EH (cell line): ENCODE data around the gene NEK10.
A peak's percentile ranks its signal among the peaks of the same experiment; 100 is the strongest.

Source experiments
- DNase-seq: peaks from one replicate; pipeline ENCODE4 v3.0.0-alpha.2; 2015; ENCODE audit warnings: low read depth

NEK10 gene

DNA sequence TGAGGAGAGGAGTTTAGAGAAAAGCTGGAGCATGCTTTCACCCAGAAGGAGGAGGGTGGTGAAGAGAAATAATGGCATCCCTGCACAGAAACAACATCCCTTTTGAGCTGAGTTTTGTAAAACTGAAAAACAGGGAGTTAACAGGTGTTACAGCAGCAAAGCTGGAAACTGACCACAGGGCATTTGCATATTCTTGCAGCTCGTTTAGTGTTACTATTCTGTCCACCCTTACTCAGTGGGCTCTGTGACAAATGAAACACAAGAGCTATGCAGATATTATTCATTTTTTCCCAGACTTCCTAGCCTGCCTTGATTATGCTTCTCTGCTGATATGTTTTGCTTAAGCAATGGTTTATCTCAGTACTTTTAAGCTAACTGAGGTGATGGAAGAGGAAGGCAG is 272.0 kb downstream of the NEK10 start:
- no peak for DNase-seq

DNA sequence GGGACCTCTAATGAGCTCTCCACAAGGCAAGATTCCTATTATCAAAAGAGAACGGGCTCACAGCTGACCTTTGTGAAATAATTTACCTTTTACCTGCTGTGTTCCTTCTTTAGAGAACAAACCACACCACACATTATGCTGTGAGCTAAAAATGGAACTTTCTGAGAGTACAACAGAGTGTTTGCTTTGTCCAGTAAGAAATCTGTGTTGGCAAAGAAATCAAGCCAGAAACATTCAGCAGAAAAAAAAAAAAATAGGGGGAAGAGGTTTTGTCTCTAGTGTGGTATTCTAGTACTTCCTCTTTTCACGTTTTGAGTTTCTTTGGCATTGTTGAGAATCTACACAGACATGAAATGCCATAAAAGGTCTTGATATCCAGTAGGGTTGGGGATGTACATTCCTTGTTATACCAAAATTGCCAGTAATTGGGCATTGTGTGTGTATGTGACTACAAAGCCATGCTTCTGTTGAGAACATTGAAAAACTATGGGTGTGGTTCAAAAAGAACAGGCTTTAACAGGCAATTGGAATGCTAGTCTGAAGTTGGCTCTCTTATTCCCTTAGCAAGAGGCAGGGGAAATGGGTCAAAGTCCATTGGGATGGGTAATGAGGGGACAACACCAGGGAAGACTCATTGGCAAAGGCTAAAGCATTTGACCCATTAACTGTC is 273.5 kb downstream of the NEK10 start:
- peak; percentile 13 for DNase-seq

- peak; percentile 4 for DNase-seq
Measured at GRCh38 chr3:27094721-27095120, 274.5 kb downstream of the NEK10 start.

DNA sequence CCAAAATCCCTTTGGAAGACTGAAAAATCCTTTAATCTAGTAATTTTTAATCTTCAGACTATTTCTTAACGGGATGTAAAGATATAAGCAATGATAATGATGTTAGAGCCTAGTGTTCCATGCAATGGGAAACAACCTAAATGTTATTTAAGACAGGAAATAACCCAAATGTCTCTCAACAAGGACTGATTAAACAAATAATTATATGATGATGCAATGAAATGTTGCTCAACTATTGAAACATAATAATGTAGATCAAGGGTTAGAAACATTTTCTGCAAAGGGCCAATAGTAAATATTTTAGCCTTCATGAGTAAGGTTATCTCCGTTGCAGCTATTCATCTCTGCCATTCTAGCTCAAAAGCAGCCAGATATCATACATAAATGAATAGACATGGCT is 275.4 kb downstream of the NEK10 start:
- peak; percentile 25 for DNase-seq

GRCh38 chr3:27090275-27091041 is 278.7 kb downstream of the NEK10 start:
- peak; percentile 14 for DNase-seq

DNA sequence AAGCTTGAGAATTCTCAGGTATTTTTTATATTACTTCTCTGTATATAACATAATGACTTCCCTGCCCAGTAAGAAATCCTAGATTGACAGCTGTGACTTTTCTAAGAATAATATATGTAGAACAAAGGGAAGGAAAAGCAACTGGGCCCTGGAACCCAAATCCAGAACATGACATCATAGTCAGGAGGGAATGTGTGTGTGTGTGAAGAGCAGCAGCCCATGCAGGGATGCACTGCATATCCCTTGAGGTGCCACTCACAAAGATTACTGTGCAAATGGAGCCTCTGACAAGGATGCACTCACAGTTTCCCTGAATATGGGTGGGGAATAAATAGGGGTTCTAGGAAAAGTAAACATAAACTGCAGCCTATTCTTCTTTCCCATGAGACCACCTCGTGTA is 279.5 kb downstream of the NEK10 start:
- DNase-seq: no peak

GRCh38 chr3:27089068-27089467 is 280.1 kb downstream of the NEK10 start:
- no peak for DNase-seq

GRCh38 chr3:27085829-27086730 is 283.1 kb downstream of the NEK10 start:
- DNase-seq: peak; percentile 2

DNA sequence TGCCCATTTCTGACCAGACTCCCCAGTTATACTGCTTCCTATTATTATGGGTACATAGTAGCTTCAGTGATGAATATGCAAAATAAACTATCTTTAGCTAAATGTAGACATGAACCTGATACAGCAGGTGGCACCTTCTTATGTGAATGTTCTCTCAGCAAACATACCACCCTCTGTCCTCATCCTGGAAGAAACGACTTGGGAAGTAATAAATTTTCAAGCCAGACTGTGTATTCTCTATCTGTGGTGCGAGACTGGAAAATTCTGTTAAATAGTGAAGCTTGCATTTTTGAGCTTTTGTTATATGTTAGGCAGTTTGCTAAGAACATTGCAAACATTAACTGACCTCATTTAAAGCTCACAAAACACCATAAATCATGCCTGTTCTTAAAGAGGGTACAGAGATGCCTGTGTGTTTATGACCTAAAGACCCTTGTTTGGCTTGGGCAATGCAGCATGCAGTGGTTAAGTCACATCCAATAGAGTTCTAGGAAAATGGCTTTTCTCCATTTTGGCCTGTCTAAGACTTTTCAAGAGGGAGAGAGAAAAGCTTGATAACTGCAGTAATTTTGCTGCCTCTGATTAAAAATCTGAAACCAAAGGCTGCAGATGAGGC is 287.1 kb downstream of the NEK10 start:
- no peak for DNase-seq

GRCh38 chr3:27081566-27081965 is 287.6 kb downstream of the NEK10 start:
- no peak for DNase-seq

DNA sequence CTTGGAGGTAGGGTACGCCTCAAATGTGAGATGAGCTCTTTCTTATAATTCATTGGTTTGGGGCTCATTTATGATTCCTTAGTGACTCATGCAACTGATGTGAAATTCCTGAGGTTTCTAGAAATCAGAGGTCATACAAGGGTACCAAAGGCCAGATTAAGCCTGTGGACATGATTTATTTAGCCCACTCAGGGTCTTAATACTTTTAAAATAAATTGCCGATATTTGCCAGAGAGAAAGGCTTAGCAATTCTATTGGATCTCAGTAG is 289.0 kb downstream of the NEK10 start:
- DNase-seq: peak; percentile 5

GRCh38 chr3:27079427-27080257 is 289.5 kb downstream of the NEK10 start:
- peak; percentile 31 for DNase-seq

GRCh38 chr3:27078246-27078913 is 290.8 kb downstream of the NEK10 start:
- DNase-seq: no peak

- no peak for DNase-seq
Measured at GRCh38 chr3:27076815-27077630, 292.2 kb downstream of the NEK10 start.

DNA sequence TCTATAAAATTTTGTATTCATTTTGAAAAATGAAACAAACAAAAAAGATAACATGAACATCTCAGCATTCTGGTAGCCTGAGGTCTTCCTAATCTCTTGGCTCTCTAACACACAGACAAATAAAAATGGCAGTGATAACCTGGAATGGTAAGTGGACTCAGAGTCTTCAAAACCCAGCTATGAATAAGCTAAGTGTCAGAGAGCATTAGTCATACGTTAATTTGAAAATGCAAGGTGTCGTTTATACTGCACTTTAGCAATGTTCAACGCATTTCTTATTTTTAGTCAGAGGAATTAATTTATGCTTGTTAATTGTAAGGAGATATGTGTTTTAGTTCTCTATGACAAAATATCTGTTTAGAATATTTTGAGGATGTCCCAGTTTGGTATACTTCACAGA is 294.3 kb downstream of the NEK10 start:
- DNase-seq: no peak

- no peak for DNase-seq
Measured at GRCh38 chr3:27073912-27074311, 295.3 kb downstream of the NEK10 start.

DNA sequence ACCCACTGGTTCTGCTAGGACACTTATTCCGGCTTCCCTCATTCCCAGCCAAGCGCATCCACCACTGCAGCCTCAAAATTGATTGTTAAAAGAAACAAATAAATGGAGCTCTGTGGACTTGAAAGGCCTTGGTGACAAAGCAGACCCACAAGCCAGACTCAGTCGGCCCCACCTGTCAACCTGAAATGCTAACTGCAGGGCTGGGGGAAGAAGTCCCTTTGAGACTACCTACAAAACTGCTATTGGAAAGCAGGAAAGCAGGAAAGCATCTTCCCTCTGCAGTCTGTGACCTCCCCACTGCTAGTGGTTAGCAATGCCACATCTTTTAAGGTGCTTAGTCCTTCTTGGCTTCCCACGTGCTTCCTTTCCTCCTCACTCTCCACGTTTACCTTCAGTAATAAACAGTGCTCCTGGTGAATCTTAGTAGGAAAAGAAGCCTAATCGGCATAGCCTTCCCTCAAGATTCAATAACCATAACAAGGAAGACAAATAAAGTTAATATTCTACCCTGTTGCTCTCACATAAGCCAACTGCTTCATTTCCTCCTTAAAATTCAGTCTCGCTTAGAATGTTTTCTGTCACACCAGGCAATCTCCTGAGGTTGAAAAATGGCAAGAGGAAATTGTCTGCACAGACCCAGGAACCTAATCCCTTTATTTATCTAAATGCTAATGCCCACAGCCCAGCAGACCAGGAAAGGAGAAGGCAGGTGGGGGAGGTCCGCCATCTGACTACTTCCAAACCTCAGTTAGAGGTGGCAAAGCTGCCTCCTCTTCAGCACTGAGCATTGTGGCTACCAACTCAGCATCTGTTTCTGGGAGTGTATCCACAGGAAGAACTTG is 296.2 kb downstream of the NEK10 start:
- no peak for DNase-seq

GRCh38 chr3:27060336-27060735 is 308.8 kb downstream of the NEK10 start:
- no peak for DNase-seq
